ENCODE data around the gene AUTS2.

Gene AUTS2

GRCh38 chr7:70595755-70596597 is 997.7 kb downstream of the AUTS2 start:
- no peak for DNase-seq (ENCODE audit: low read depth in 3 of 3)

GRCh38 chr7:70596598-70596913 is 998.3 kb downstream of the AUTS2 start:
- DNase-seq (ENCODE audit: low read depth in 3 of 3), result no peak

GRCh38 chr7:70597066-70597465 is 998.8 kb downstream of the AUTS2 start:
- DNase-seq (ENCODE audit: low read depth in 3 of 3), result no peak

GRCh38 chr7:70598976-70599375 is 1000.7 kb downstream of the AUTS2 start:
- no peak for DNase-seq (ENCODE audit: low read depth in 3 of 3)

GRCh38 chr7:70599446-70600190 is 1001.3 kb downstream of the AUTS2 start:
- DNase-seq (ENCODE audit: low read depth in 3 of 3), result no peak

GRCh38 chr7:70600993-70601392 is 1002.7 kb downstream of the AUTS2 start:
- no peak for DNase-seq (ENCODE audit: low read depth in 3 of 3)

- no peak for DNase-seq (ENCODE audit: low read depth in 3 of 3)
These were observed 1003.8 kb downstream of the AUTS2 start for GRCh38 chr7:70602117-70602516.

GRCh38 chr7:70607281-70607680 is 1009.0 kb downstream of the AUTS2 start:
- no peak for DNase-seq (ENCODE audit: low read depth in 3 of 3)

- no peak for DNase-seq (ENCODE audit: low read depth in 3 of 3)
These were observed 1009.5 kb downstream of the AUTS2 start for GRCh38 chr7:70607759-70608158.

GRCh38 chr7:70608229-70608628 is 1010.0 kb downstream of the AUTS2 start:
- DNase-seq (ENCODE audit: low read depth in 3 of 3), result no peak

GRCh38 chr7:70612811-70613210 is 1014.5 kb downstream of the AUTS2 start:
- no peak for DNase-seq (ENCODE audit: low read depth in 3 of 3)

GRCh38 chr7:70614237-70615045 is 1016.2 kb downstream of the AUTS2 start:
- DNase-seq (ENCODE audit: low read depth in 3 of 3), result no peak

- DNase-seq (ENCODE audit: low read depth in 3 of 3), result no peak
These were observed 1016.9 kb downstream of the AUTS2 start for GRCh38 chr7:70615066-70615606.

GRCh38 chr7:70616211-70616610 is 1017.9 kb downstream of the AUTS2 start:
- DNase-seq (ENCODE audit: low read depth in 3 of 3), result no peak

- DNase-seq (ENCODE audit: low read depth in 3 of 3), result no peak
These were observed 1018.5 kb downstream of the AUTS2 start for GRCh38 chr7:70616821-70617220.

- DNase-seq (ENCODE audit: low read depth in 3 of 3), result no peak
These were observed 1019.8 kb downstream of the AUTS2 start for GRCh38 chr7:70618020-70618551.

GRCh38 chr7:70619130-70619529 is 1020.9 kb downstream of the AUTS2 start:
- DNase-seq (ENCODE audit: low read depth in 3 of 3), result no peak

- DNase-seq (ENCODE audit: low read depth in 3 of 3), result no peak
These were observed 1021.4 kb downstream of the AUTS2 start for GRCh38 chr7:70619659-70620058.

GRCh38 chr7:70620333-70621055 is 1022.2 kb downstream of the AUTS2 start:
- no peak for DNase-seq (ENCODE audit: low read depth in 3 of 3)

GRCh38 chr7:70621954-70622600 is 1023.8 kb downstream of the AUTS2 start:
- no peak for DNase-seq (ENCODE audit: low read depth in 3 of 3)

- no peak for DNase-seq (ENCODE audit: low read depth in 3 of 3)
These were observed 1024.7 kb downstream of the AUTS2 start for GRCh38 chr7:70622936-70623335.
